GM12878 (cell line): Measurements from ENCODE around the gene AP2A2.

Experiments
- BACH1 ChIP-seq: fragments of 450-650 bp; IDR thresholded peaks from 2 replicates; pipeline ENCODE4 v1.6.1; 2017; ENCODE audit warnings: mild to moderate bottlenecking, borderline replicate concordance
- FOXK2 ChIP-seq: fragments of 450-650 bp; IDR thresholded peaks from 2 replicates; pipeline ENCODE4 v1.6.1; 2017; ENCODE audit warnings: mild to moderate bottlenecking, moderate library complexity
- POLR2A ChIP-seq: IDR thresholded peaks from 2 replicates; pipeline ENCODE4 v1.6.1; 2011; ENCODE audit warnings: low read depth, mild to moderate bottlenecking, low read length
- POLR2AphosphoS2 ChIP-seq: IDR thresholded peaks from 2 replicates; pipeline ENCODE4 v1.6.1; 2011; ENCODE audit warnings: low read depth, mild to moderate bottlenecking, low read length, improper control_type of control experiment, moderate library complexity
- TAF1 ChIP-seq: IDR thresholded peaks from 2 replicates; pipeline ENCODE4 v1.6.1; 2011; ENCODE audit warnings: mild to moderate bottlenecking, low read depth, low read length, borderline replicate concordance
- USF2 ChIP-seq: IDR thresholded peaks from 2 replicates; pipeline ENCODE4 v1.6.1; 2011; ENCODE audit warnings: low read depth, low read length, improper control_type of control experiment, borderline replicate concordance
- ZBTB33 ChIP-seq: fragments of 450-650 bp; IDR thresholded peaks from 2 replicates; pipeline ENCODE4 v1.6.1; 2017; ENCODE audit warnings: mild to moderate bottlenecking
- ZNF687 ChIP-seq: fragments of 450-650 bp; IDR thresholded peaks from 2 replicates; pipeline ENCODE4 v1.6.1; 2017; ENCODE audit warnings: mild to moderate bottlenecking, moderate library complexity
- TF ChIP-seq, protein P1 (sequence below), 3 experiments: IDR thresholded peaks in 2 of 3; conservative IDR thresholded peaks in 1 of 3; 2 replicates each; pipeline ENCODE4 v1.5.1; 2011; ENCODE audit warnings: low read depth in 3 of 3, low read length in 3 of 3, mild to moderate bottlenecking in 3 of 3, control low read depth in 2 of 3, moderate library complexity in 2 of 3, inconsistent platforms in 1 of 3, mixed read lengths in 1 of 3; ENCODE audit not compliant: control insufficient read depth in 2 of 3, insufficient read depth in 1 of 3; ENCODE audit errors: extremely low read depth in 1 of 3
- TF ChIP-seq, protein P2 (sequence below): fragments of 150-350 bp; IDR thresholded peaks from 2 replicates; pipeline ENCODE4 v1.6.1; 2016; ENCODE audit warnings: low read depth, low read length
- TF ChIP-seq, protein P3 (sequence below): IDR thresholded peaks from 2 replicates; pipeline ENCODE4 v1.6.1; 2011; ENCODE audit warnings: borderline replicate concordance, low read depth, mild to moderate bottlenecking, moderate library complexity, low read length; ENCODE audit not compliant: insufficient read depth, poor library complexity, severe bottlenecking

- TF ChIP-seq, protein P1, sequence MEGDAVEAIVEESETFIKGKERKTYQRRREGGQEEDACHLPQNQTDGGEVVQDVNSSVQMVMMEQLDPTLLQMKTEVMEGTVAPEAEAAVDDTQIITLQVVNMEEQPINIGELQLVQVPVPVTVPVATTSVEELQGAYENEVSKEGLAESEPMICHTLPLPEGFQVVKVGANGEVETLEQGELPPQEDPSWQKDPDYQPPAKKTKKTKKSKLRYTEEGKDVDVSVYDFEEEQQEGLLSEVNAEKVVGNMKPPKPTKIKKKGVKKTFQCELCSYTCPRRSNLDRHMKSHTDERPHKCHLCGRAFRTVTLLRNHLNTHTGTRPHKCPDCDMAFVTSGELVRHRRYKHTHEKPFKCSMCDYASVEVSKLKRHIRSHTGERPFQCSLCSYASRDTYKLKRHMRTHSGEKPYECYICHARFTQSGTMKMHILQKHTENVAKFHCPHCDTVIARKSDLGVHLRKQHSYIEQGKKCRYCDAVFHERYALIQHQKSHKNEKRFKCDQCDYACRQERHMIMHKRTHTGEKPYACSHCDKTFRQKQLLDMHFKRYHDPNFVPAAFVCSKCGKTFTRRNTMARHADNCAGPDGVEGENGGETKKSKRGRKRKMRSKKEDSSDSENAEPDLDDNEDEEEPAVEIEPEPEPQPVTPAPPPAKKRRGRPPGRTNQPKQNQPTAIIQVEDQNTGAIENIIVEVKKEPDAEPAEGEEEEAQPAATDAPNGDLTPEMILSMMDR (IDR thresholded peaks at IDR 0.05 in 2 of 3, conservative IDR thresholded peaks at IDR 0.05 in 1 of 3; ENCODE audit: control insufficient read depth in 2 of 3, extremely low read depth in 1 of 3, insufficient read depth in 1 of 3, low read depth in 3 of 3, low read length in 3 of 3), result no peak
- TF ChIP-seq POLR2AphosphoS2, result no peak
- TF ChIP-seq TAF1, result no peak
- TF ChIP-seq, protein P2, sequence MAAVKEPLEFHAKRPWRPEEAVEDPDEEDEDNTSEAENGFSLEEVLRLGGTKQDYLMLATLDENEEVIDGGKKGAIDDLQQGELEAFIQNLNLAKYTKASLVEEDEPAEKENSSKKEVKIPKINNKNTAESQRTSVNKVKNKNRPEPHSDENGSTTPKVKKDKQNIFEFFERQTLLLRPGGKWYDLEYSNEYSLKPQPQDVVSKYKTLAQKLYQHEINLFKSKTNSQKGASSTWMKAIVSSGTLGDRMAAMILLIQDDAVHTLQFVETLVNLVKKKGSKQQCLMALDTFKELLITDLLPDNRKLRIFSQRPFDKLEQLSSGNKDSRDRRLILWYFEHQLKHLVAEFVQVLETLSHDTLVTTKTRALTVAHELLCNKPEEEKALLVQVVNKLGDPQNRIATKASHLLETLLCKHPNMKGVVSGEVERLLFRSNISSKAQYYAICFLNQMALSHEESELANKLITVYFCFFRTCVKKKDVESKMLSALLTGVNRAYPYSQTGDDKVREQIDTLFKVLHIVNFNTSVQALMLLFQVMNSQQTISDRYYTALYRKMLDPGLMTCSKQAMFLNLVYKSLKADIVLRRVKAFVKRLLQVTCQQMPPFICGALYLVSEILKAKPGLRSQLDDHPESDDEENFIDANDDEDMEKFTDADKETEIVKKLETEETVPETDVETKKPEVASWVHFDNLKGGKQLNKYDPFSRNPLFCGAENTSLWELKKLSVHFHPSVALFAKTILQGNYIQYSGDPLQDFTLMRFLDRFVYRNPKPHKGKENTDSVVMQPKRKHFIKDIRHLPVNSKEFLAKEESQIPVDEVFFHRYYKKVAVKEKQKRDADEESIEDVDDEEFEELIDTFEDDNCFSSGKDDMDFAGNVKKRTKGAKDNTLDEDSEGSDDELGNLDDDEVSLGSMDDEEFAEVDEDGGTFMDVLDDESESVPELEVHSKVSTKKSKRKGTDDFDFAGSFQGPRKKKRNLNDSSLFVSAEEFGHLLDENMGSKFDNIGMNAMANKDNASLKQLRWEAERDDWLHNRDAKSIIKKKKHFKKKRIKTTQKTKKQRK, result no peak
- TF ChIP-seq FOXK2, result no peak
- TF ChIP-seq, protein P3, sequence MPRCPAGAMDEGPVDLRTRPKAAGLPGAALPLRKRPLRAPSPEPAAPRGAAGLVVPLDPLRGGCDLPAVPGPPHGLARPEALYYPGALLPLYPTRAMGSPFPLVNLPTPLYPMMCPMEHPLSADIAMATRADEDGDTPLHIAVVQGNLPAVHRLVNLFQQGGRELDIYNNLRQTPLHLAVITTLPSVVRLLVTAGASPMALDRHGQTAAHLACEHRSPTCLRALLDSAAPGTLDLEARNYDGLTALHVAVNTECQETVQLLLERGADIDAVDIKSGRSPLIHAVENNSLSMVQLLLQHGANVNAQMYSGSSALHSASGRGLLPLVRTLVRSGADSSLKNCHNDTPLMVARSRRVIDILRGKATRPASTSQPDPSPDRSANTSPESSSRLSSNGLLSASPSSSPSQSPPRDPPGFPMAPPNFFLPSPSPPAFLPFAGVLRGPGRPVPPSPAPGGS, result no peak
- no peak for TF ChIP-seq USF2
- no peak for TF ChIP-seq ZBTB33
- TF ChIP-seq POLR2A, result no peak
- no peak for TF ChIP-seq BACH1
- no peak for TF ChIP-seq ZNF687
Measured at GRCh38 chr11:968822-969221, 43.2 kb downstream of the AP2A2 start.
